HUES64 (cell line): ENCODE results near the gene TMEFF1.

Source experiments
- H3K27ac ChIP-seq: 2 replicates; pipeline ENCODE4 v1.7.0; 2013; ENCODE audit warnings: low read depth, low read length, inconsistent platforms
- H3K27me3 ChIP-seq: 2 replicates; pipeline ENCODE4 v1.6.1; 2013; ENCODE audit warnings: mild to moderate bottlenecking, low read length; ENCODE audit not compliant: insufficient read depth
- H3K36me3 ChIP-seq: 2 replicates; pipeline ENCODE4 v1.6.1; 2013; ENCODE audit warnings: mild to moderate bottlenecking, low read length; ENCODE audit not compliant: insufficient read depth
- H3K4me1 ChIP-seq: 2 replicates; pipeline ENCODE4 v1.6.1; 2013; ENCODE audit warnings: mild to moderate bottlenecking, low read length, moderate library complexity; ENCODE audit not compliant: insufficient read depth
- H3K4me3 ChIP-seq: 2 replicates; pipeline ENCODE4 v1.5.1; 2013; ENCODE audit warnings: mild to moderate bottlenecking, low read length, moderate library complexity
- H3K9ac ChIP-seq: 2 replicates; pipeline ENCODE4 v1.6.1; 2013; ENCODE audit warnings: mild to moderate bottlenecking, low read depth, low read length
- H3K9me3 ChIP-seq: 2 replicates; pipeline ENCODE4 v1.6.1; 2013; ENCODE audit warnings: low read depth, low read length; ENCODE audit not compliant: insufficient read depth
- WGBS: fragments of 150-250, 120-280 bp; methylation state at CpG from one replicate; pipeline ENCODE4 v1.1.7; 2013; ENCODE audit warnings: missing lambda C conversion rate; 5-methylcytosine and 5-hydroxymethylcytosine counted together

Gene TMEFF1

DNA sequence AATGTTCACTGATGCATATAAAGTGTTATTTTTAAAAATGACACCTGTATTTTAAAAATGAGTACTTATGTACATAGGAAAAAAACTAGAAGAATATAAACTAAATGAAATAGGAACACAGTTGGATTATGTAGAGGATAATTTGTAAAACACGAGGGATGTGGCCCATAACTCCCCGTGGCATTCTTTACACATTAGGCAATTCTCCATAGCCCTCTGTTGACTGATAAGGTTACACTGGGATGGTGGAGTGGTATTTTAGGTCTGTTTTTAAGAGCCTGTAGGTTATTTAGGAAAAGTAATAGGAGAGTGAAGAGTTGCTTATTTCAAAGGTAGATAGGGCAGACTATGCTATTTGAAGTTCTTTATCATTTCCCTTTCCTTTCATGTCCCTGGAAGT is 106.7 kb downstream of the TMEFF1 start:
- H3K27ac ChIP-seq, result no peak overlapping the region
- no peak overlapping the region for H3K4me3 ChIP-seq
- H3K36me3 ChIP-seq, result peaks cover 92% of the 10 kb centered on the region
- H3K27me3 ChIP-seq, result no peaks in the 10 kb centered on the region
- H3K9me3 ChIP-seq, result no peaks in the 10 kb centered on the region
- no peaks in the 10 kb centered on the region for H3K4me1 ChIP-seq
- no peak overlapping the region for H3K9ac ChIP-seq
- 97% methylated on average over 2 of the region's 2 CpGs for WGBS

DNA sequence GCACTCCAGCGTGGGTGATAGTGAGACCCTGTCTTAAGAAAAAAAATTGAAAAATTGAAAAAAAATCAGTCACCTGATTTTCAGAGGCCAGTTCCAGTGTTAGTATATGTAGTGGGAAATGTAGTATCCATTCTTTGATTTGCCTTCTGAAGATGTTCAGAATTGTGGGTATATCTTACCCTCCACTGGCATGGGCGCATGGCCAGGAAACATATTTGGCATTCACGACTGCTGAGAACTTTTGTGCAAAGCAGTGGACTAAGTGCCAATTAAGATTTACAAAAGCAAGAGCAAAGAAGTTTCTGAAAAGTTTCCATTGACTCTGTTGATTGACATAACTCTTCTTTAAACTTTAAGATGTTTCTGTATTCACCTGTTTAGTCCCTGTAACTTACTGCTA is 107.3 kb downstream of the TMEFF1 start:
- Histone ChIP-seq H3K27me3 (no peaks in the 10 kb centered on the region), H3K9ac (no peak overlapping the region), H3K4me1 (no peaks in the 10 kb centered on the region), H3K27ac (no peak overlapping the region), H3K9me3 (no peaks in the 10 kb centered on the region), H3K36me3 (peaks cover 91% of the 10 kb centered on the region), H3K4me3 (no peak overlapping the region)
- WGBS, result 99% methylated on average over 3 of the region's 3 CpGs

DNA sequence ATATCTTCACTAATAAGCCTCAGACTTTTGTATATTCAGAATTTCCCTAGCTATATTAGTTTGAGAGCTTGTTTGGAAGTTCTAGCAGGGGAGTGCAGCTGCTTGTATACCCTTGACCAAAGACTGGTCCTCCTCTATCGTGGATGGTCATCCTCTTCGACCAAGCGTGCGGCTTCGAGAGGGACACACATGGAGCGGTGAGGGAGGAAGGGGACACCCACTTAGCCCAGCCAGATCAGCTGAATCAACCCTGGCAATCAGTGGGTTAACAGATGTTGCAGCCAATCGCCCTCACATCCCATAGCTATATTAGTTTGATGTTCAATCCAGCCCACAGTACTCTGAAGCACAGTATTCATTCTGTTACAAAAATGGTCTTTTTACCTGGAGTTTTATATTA is 108.1 kb downstream of the TMEFF1 start:
- Histone ChIP-seq H3K27me3 (no peaks in the 10 kb centered on the region), H3K4me3 (no peak overlapping the region), H3K9ac (no peak overlapping the region), H3K9me3 (no peaks in the 10 kb centered on the region), H3K36me3 (peaks cover 91% of the 10 kb centered on the region), H3K4me1 (no peaks in the 10 kb centered on the region), H3K27ac (no peak overlapping the region)
- 97% methylated on average over 7 of the region's 7 CpGs for whole genome bisulfite sequencing

DNA sequence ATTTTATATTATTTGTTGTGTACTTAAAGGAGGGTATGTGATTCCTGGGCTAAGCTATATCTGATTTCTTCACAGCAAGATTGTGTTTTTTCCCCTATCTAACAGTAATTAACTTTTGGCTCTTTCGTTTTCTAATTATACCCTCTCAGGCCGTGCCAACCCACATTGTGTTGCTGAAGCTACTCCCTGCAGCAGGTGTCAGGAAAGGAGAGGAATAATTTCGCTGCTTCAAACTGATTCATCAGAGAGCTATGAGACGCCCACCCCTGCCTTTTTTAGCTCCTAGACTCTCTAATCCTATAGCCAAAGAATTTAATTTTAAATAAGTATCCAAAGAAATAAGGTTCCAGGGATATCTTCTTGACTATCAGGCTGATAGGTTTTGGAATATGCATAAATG is 108.7 kb downstream of the TMEFF1 start:
- H3K36me3 ChIP-seq, result peaks cover 91% of the 10 kb centered on the region
- H3K27ac ChIP-seq, result no peak overlapping the region
- no peak overlapping the region for H3K4me3 ChIP-seq
- no peaks in the 10 kb centered on the region for H3K27me3 ChIP-seq
- WGBS, result 91% methylated on average over 3 of the region's 4 CpGs
- H3K9me3 ChIP-seq, result no peaks in the 10 kb centered on the region
- H3K9ac ChIP-seq, result no peak overlapping the region
- 0 out of 2 replicates have a peak, but pooled peaks cover under 1% of the 10 kb centered on the region for H3K4me1 ChIP-seq

DNA sequence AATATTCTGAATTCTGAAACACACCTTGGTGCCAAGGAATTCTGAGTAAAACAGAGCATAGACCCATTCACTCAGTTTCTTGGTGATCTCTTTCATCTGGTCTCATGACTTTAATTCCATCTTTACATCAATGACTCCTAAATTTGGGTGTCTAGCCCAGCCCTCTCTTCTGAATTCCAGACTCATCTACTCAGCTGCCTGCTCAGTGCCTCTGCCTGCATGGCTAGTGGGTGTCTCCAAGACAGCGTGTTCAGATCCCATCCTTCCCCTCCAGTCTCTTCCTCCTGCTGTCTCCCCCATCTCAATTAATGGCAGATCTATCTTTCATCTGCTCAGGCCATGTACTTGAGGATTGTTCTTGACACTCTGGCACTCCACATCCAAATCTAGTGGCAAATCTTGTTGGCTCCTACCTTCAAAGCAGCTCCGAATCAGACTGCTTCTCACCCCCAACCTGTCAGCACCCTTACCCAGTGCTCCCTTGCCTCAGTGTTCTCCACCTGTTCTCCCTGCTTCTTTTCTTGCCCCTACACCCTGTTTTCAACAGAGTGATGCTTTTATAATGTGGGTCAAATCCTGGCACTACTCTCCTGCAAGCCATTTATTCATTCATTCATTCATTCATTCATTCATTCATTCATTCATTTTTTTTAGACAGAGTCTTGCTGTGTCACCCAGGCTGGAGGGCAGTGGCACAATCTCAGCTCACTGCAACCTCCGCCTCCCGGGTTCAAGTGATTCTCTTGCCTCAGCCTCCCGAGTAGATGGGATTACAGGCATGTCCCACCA is 110.3 kb downstream of the TMEFF1 start:
- Histone ChIP-seq H3K4me1 (0 out of 2 replicates have a peak, but pooled peaks cover 3% of the 10 kb centered on the region), H3K9ac (no peak overlapping the region), H3K27ac (no peak overlapping the region), H3K9me3 (no peaks in the 10 kb centered on the region), H3K36me3 (peaks cover 88% of the 10 kb centered on the region), H3K4me3 (no peak overlapping the region), H3K27me3 (no peaks in the 10 kb centered on the region)
- 95% methylated on average over 5 of the region's 5 CpGs for WGBS

DNA sequence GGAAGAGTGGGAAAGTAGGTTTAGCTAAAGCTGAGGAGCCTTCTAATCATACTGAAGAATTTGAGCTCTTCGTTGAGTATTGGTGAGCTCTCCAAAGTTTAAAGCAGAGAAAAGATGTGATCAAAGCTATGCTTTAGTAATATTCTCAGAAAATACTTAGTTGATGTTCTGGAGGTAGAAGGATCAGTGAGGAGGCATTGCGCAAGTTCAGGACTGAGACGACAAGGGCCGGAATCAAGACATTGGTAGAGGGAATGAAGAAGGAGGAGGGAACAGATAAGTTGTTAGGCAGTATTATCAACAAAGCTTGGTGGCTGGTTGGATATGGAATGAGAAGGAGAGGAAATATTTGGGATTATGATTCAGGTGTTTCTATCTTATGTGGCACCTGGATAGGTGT is 112.0 kb downstream of the TMEFF1 start:
- Histone ChIP-seq H3K9me3 (no peaks in the 10 kb centered on the region), H3K27ac (no peak overlapping the region), H3K4me3 (no peak overlapping the region), H3K36me3 (peaks cover 77% of the 10 kb centered on the region), H3K9ac (no peak overlapping the region), H3K27me3 (no peaks in the 10 kb centered on the region), H3K4me1 (0 out of 2 replicates have a peak, but pooled peaks cover 3% of the 10 kb centered on the region)
- 97% methylated on average over 4 of the region's 4 CpGs for WGBS

DNA sequence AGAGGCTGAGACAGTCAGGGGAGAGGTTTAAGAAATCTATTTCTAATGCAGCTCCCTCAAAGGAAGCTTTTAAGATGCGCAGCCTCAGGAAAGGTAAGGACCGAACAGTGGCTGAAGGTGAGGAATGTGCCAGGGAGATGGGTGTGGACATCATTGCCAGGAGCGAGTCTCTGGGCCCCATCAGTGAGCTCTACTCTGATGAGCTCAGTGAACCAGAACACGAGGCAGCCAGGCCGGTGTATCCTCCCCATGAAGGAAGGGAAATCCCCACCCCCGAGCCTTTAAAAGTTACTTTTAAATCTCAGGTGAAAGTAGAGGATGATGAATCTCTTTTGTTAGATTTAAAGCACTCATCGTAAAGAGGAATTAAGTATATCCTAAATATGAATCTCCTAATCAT is 113.1 kb downstream of the TMEFF1 start:
- Histone ChIP-seq H3K9ac (no peak overlapping the region), H3K4me3 (no peak overlapping the region), H3K27me3 (no peaks in the 10 kb centered on the region), H3K36me3 (peaks cover 67% of the 10 kb centered on the region), H3K9me3 (no peaks in the 10 kb centered on the region), H3K4me1 (0 out of 2 replicates have a peak, but pooled peaks cover 3% of the 10 kb centered on the region), H3K27ac (no peak overlapping the region)
- 94% methylated on average over 5 of the region's 7 CpGs for WGBS

DNA sequence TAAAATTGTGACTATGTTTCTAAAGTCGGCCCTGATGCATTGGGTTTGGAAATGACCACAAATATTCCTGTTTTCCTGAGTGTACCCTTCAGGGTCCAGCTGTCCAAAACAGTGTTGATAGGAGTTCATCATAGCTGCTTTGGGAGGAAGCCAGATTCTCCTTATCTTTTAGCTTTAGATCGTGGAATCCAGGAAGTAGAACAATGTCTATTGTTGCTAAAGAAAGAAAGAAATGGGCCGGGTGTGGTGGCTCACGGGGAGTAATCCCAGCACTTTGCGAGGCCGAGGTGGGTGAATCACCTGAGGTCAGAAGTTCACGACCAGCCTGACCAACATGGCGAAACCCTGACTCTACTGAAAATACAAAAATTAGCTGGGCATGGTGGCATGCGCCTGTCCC is 114.4 kb downstream of the TMEFF1 start:
- Histone ChIP-seq H3K4me3 (no peak overlapping the region), H3K36me3 (peaks cover 55% of the 10 kb centered on the region), H3K9ac (no peak overlapping the region), H3K27ac (no peak overlapping the region), H3K27me3 (no peaks in the 10 kb centered on the region), H3K9me3 (no peaks in the 10 kb centered on the region), H3K4me1 (0 out of 2 replicates have a peak, but pooled peaks cover 3% of the 10 kb centered on the region)
- WGBS, result 92% methylated on average over 9 of the region's 9 CpGs

DNA sequence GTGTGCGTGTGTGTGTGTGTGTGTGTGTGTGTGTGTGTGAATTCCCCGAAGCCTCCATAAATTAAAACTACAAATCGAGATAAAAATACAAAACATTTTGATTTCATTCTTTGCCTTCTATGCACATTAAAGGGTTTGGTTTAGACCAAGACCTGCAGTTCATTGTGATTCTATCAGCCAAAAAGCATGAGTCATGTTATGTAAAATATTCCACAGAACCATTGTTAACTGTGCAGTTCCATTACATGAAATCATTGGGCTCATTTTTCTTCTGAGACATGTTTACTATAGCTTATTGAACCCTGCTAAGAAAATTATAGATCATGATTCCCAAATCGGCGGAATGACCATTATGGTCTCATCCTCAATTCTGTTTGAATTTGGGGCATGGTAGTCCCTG is 116.6 kb downstream of the TMEFF1 start:
- Histone ChIP-seq H3K27ac (no peak overlapping the region), H3K36me3 (peaks cover 37% of the 10 kb centered on the region), H3K4me1 (0 out of 2 replicates have a peak, but pooled peaks cover 3% of the 10 kb centered on the region), H3K27me3 (no peaks in the 10 kb centered on the region), H3K4me3 (no peak overlapping the region), H3K9ac (no peak overlapping the region), H3K9me3 (no peaks in the 10 kb centered on the region)
- 100% methylated on average over 3 of the region's 5 CpGs for WGBS

DNA sequence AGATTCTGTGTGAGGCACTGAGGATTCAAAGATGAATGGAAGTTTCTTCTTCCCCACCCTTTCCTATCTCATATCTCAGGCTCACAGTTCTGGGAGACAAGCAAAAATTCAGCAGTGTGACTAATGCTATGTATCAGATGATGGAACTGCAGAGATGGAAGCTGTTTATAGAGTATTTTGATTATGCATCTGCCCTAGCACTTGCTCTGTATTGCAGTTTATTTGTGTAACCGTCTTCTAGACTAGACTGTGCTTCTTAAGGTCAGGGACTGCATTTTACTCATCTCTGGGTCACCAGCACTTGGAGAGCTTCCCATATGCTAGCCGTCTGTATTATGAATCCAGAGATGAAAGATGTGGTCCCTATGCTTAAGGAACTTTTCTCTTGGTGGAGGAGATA is 117.5 kb downstream of the TMEFF1 start:
- H3K9ac ChIP-seq, result no peak overlapping the region
- 90% methylated on average over 2 of the region's 2 CpGs for WGBS
- no peaks in the 10 kb centered on the region for H3K9me3 ChIP-seq
- no peak overlapping the region for H3K4me3 ChIP-seq
- peaks cover 28% of the 10 kb centered on the region for H3K36me3 ChIP-seq
- H3K27me3 ChIP-seq, result no peaks in the 10 kb centered on the region
- no peak overlapping the region for H3K27ac ChIP-seq
- peaks cover 6% of the 10 kb centered on the region; the same call in 1 of the 2 replicates for H3K4me1 ChIP-seq

DNA sequence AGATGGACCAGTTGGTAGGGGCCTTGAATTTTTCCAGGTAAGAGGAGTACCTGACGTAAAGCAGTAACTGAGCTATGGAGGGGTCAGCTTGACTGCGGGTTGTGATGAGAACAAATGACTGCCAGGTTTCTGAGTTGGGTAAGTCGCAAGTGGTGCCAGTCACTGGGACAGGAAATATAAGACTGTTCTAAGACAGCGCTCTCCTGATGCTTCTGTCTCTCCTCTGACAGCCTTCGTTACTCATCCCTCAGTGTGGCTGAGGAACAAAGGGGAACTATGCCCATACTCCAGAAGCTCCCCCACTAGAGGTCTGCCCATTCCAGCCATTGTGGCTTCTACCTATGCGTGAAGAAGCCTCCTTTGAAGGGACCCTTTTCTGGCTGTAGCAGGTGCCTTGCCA is 118.2 kb downstream of the TMEFF1 start:
- 93% methylated on average over 6 of the region's 6 CpGs for WGBS
- no peak overlapping the region for H3K4me3 ChIP-seq
- H3K27me3 ChIP-seq, result no peaks in the 10 kb centered on the region
- peaks cover 22% of the 10 kb centered on the region for H3K36me3 ChIP-seq
- no peak overlapping the region for H3K9ac ChIP-seq
- no peak overlapping the region for H3K27ac ChIP-seq
- peaks cover 6% of the 10 kb centered on the region; the same call in 1 of the 2 replicates for H3K4me1 ChIP-seq
- H3K9me3 ChIP-seq, result no peaks in the 10 kb centered on the region
